Lower leg skin (tissue), 3 donors: ENCODE measurements around the gene GDPD4.

Source experiments
- POLR2A ChIP-seq, 2 donors: fragments of 450-650 bp; IDR thresholded peaks; one replicate each; pipeline ENCODE4 v1.6.1; 2016 to 2017; ENCODE audit warnings: antibody characterized with exemption in 2 of 2, mild to moderate bottlenecking in 1 of 2, moderate library complexity in 1 of 2
- TF ChIP-seq, protein P1 (sequence below), 3 donors: fragments of 450-650 bp; IDR thresholded peaks; one replicate each; pipeline ENCODE4 v1.5.1; 2016; ENCODE audit warnings: antibody characterized with exemption in 3 of 3, mild to moderate bottlenecking in 3 of 3, moderate library complexity in 2 of 3

GRCh38 chr11:77340501-77340900, 39.0 kb upstream of the GDPD4 start:
- TF ChIP-seq POLR2A (IDR thresholded peaks at IDR 0.05) = no peak
- TF ChIP-seq, protein P1, sequence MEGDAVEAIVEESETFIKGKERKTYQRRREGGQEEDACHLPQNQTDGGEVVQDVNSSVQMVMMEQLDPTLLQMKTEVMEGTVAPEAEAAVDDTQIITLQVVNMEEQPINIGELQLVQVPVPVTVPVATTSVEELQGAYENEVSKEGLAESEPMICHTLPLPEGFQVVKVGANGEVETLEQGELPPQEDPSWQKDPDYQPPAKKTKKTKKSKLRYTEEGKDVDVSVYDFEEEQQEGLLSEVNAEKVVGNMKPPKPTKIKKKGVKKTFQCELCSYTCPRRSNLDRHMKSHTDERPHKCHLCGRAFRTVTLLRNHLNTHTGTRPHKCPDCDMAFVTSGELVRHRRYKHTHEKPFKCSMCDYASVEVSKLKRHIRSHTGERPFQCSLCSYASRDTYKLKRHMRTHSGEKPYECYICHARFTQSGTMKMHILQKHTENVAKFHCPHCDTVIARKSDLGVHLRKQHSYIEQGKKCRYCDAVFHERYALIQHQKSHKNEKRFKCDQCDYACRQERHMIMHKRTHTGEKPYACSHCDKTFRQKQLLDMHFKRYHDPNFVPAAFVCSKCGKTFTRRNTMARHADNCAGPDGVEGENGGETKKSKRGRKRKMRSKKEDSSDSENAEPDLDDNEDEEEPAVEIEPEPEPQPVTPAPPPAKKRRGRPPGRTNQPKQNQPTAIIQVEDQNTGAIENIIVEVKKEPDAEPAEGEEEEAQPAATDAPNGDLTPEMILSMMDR (IDR thresholded peaks at IDR 0.05) = no peak
